ENCODE data around the gene CCL22.

CCL22 gene

GRCh38 chr16:57403965-57404817 lies 45.6 kb downstream of the CCL22 start, which contains the start of gene CCL17:
CCL17 (plus strand) TSS chr16:57404767; CDS start chr16:57413933, 9,166 bp downstream.
- Histone ChIP-seq H3K36me3 (ENCODE audit: insufficient read depth, low read length) (no peaks in the 10 kb centered on the region), H3K4me1 (ENCODE audit: insufficient read depth, low read length, poor library complexity, severe bottlenecking) (peaks cover 4% of the 10 kb centered on the region), H3K9ac (ENCODE audit: low read depth, low read length, poor library complexity, severe bottlenecking) (no peak within 1 kb of the TSS), H3K9me2 (replicated peaks; ENCODE audit: low read depth, low read length) (no peaks in the 10 kb centered on the region), H3K27me3 (ENCODE audit: insufficient read depth, low read length, poor library complexity, severe bottlenecking) (no peaks in the 10 kb centered on the region), H3K4me3 (ENCODE audit: low read length, poor library complexity, severe bottlenecking) (no peak within 1 kb of the TSS), H3F3A (ENCODE audit: low read depth) (no peaks in the 10 kb centered on the region), H3K9me3 (ENCODE audit: insufficient read depth, low read depth, low read length) (no peaks in the 10 kb centered on the region), H3K79me2 (ENCODE audit: insufficient read depth, low read length) (no peaks in the 10 kb centered on the region), H3K4me2 (ENCODE audit: low read depth, low read length, poor library complexity, severe bottlenecking) (no peak within 1 kb of the TSS), H4K20me1 (ENCODE audit: insufficient read depth, low read length, poor library complexity, severe bottlenecking) (no peaks in the 10 kb centered on the region), H2AFZ (ENCODE audit: low read length) (0 out of 2 replicates have a peak within 1 kb of the TSS, but pooled peaks have one; percentile 52)
- TF ChIP-seq CTCF (conservative IDR thresholded peaks at IDR 0.05; ENCODE audit: low read length) (no peak), EZH2phosphoT487 (IDR thresholded peaks at IDR 0.05; ENCODE audit: borderline replicate concordance) (no peak)

GRCh38 chr16:57405097-57405496 lies 46.5 kb downstream of the CCL22 start:
- Histone ChIP-seq H3K4me1 (ENCODE audit: insufficient read depth, low read length, poor library complexity, severe bottlenecking) (peaks cover 4% of the 10 kb centered on the region), H3K9me3 (ENCODE audit: insufficient read depth, low read depth, low read length) (no peaks in the 10 kb centered on the region), H3K4me2 (ENCODE audit: low read depth, low read length, poor library complexity, severe bottlenecking) (no peak overlapping the region), H3K4me3 (ENCODE audit: low read length, poor library complexity, severe bottlenecking) (no peak overlapping the region), H4K20me1 (ENCODE audit: insufficient read depth, low read length, poor library complexity, severe bottlenecking) (no peaks in the 10 kb centered on the region), H2AFZ (ENCODE audit: low read length) (no peak overlapping the region), H3K79me2 (ENCODE audit: insufficient read depth, low read length) (no peaks in the 10 kb centered on the region), H3K9me2 (replicated peaks; ENCODE audit: low read depth, low read length) (no peaks in the 10 kb centered on the region), H3K27me3 (ENCODE audit: insufficient read depth, low read length, poor library complexity, severe bottlenecking) (no peaks in the 10 kb centered on the region), H3K36me3 (ENCODE audit: insufficient read depth, low read length) (no peaks in the 10 kb centered on the region), H3K9ac (ENCODE audit: low read depth, low read length, poor library complexity, severe bottlenecking) (no peak overlapping the region), H3F3A (ENCODE audit: low read depth) (no peaks in the 10 kb centered on the region)
- TF ChIP-seq CTCF (conservative IDR thresholded peaks at IDR 0.05; ENCODE audit: low read length) (no peak), EZH2phosphoT487 (IDR thresholded peaks at IDR 0.05; ENCODE audit: borderline replicate concordance) (no peak)

GRCh38 chr16:57406881-57407280 lies 48.3 kb downstream of the CCL22 start:
- Histone ChIP-seq H3K27me3 (ENCODE audit: insufficient read depth, low read length, poor library complexity, severe bottlenecking) (no peaks in the 10 kb centered on the region), H3K36me3 (ENCODE audit: insufficient read depth, low read length) (no peaks in the 10 kb centered on the region), H3K4me1 (ENCODE audit: insufficient read depth, low read length, poor library complexity, severe bottlenecking) (peaks cover 4% of the 10 kb centered on the region), H3K9me2 (replicated peaks; ENCODE audit: low read depth, low read length) (no peaks in the 10 kb centered on the region), H3K4me3 (ENCODE audit: low read length, poor library complexity, severe bottlenecking) (no peak overlapping the region), H4K20me1 (ENCODE audit: insufficient read depth, low read length, poor library complexity, severe bottlenecking) (no peaks in the 10 kb centered on the region), H3F3A (ENCODE audit: low read depth) (no peaks in the 10 kb centered on the region), H3K4me2 (ENCODE audit: low read depth, low read length, poor library complexity, severe bottlenecking) (no peak overlapping the region), H3K9me3 (ENCODE audit: insufficient read depth, low read depth, low read length) (no peaks in the 10 kb centered on the region), H3K79me2 (ENCODE audit: insufficient read depth, low read length) (no peaks in the 10 kb centered on the region), H2AFZ (ENCODE audit: low read length) (no peak overlapping the region), H3K9ac (ENCODE audit: low read depth, low read length, poor library complexity, severe bottlenecking) (no peak overlapping the region)
- TF ChIP-seq EZH2phosphoT487 (IDR thresholded peaks at IDR 0.05; ENCODE audit: borderline replicate concordance) (no peak), CTCF (conservative IDR thresholded peaks at IDR 0.05; ENCODE audit: low read length) (no peak)
